Adrenal gland (tissue), 12 donors: ENCODE measurements around the gene HMMR. TPM values are rescaled to one million over a fixed set of nuclear protein-coding genes. Genes with fewer than 3 reads are reported as not detected.

ENCODE experiments used
- DNase-seq, 7 donors: peaks; one replicate each; pipeline ENCODE4 v3.0.0-alpha.2; 2019 to 2020
- H3K27ac ChIP-seq, 5 donors: fragments of 200-600 bp; sonication (generic) in 4 of 5; 1 replicate in 3 of 5; 2 replicates in 2 of 5; pipeline versions ENCODE4 v1.5.1 to v1.8.0; 2016 to 2020; ENCODE audit warnings: mild to moderate bottlenecking in 1 of 5
- H3K27me3 ChIP-seq: fragments of 200-600 bp; 2 replicates; pipeline ENCODE4 v1.8.0; 2021
- H3K36me3 ChIP-seq, 2 donors: fragments of 200-600 bp; replicated peaks in 1 of 2; 1 replicate in 1 of 2; 2 replicates in 1 of 2; pipeline versions ENCODE4 v1.5.1 to v1.8.0; 2018 to 2022
- H3K4me1 ChIP-seq, 2 donors: fragments of 200-600 bp; replicated peaks in 1 of 2; 1 replicate in 1 of 2; 2 replicates in 1 of 2; pipeline versions ENCODE4 v1.5.1 to v1.8.0; 2018 to 2021
- H3K4me3 ChIP-seq, 4 donors: fragments of 200-600 bp; sonication (generic) in 3 of 4; one replicate each; pipeline ENCODE4 v1.5.1; 2016 to 2018
- H3K9me3 ChIP-seq, 3 donors: fragments of 200-600 bp; sonication (generic) in 1 of 3; replicated peaks in 1 of 3; 1 replicate in 2 of 3; 2 replicates in 1 of 3; pipeline versions ENCODE4 v1.5.1 to v1.8.0; 2016 to 2021
- POLR2A ChIP-seq, 2 donors: fragments of 450-650 bp; IDR thresholded peaks; one replicate each; pipeline ENCODE4 v1.6.1; 2017; ENCODE audit warnings: antibody characterized with exemption in 2 of 2, mild to moderate bottlenecking in 2 of 2, moderate library complexity in 1 of 2
- WGBS, 4 donors: extraction: QIAGEN DNeasy Blood & Tissue Kit in 2 of 4; methylation state at CpG; one replicate each; pipeline versions ENCODE4 v1.1.5 to v1.1.7; 2013 to 2017; 5-methylcytosine and 5-hydroxymethylcytosine counted together
- intact Hi-C, 2 donors: fragments of 100-400 bp; cut with DNase I; formaldehyde crosslinking; loops; one replicate each; pipeline versions ENCODE4 v1.14.1 to v1.15.0; 2022 to 2023
- polyA plus RNA-seq, 3 donors: library from polyadenylated mRNA; stranded (reverse); fragments of 200-250 nt in 2 of 3; fragments of 350-450 nt in 1 of 3; fragmentation: Illumina TruSeq in 1 of 3; extraction: RNeasy Lipid Tissue Mini Kit (QIAGEN cat#74804) in 1 of 3; gene quantifications; one replicate each; pipeline ENCODE4 v1.2.3, GENCODE V29; 2013 to 2014
- total RNA-seq, 9 donors: library from RNA; depleted of rRNA in 4 of 9; stranded (reverse); fragments of >200 nt in 4 of 9; fragments of 120-200 nt in 1 of 9; fragmentation: NEBNext Ultra II Directional in 1 of 9; extraction: Animal tissue kit (Norgen Biotek cat#: 25700) in 1 of 9; gene quantifications; one replicate each; pipeline versions ENCODE4 v1.1.0 to v1.2.4, GENCODE V29; 2013 to 2023
- TF ChIP-seq, protein P1 (sequence below), 6 experiments: fragments of 450-650 bp in 4 of 6; fragments of 200-600 bp in 2 of 6; sonication (generic) in 1 of 6; IDR thresholded peaks; 1 replicate in 5 of 6; 2 replicates in 1 of 6; pipeline versions ENCODE4 v1.5.1 to v1.8.0; 2016 to 2021; ENCODE audit warnings: antibody characterized with exemption in 6 of 6, mild to moderate bottlenecking in 2 of 6, moderate library complexity in 1 of 6
- donor health status: healthy with polysubstance abuse.
- donor health status: Bipolar disorder and iron deficiency.
- donor health status: DM: yes; HTN: yes; CAD: no.
- donor health status: DM: no; HTN: no; CAD: no.
- donor health status: DM: no; HTN: no; CAD: no.
- donor health status: DM: yes; HTN: yes; CAD: no.

HMMR gene
- total and polyA plus RNA-seq, 12 donors, result 0.24 to 10.3 (median 1.5) TPM; not detected in 1

DNA sequence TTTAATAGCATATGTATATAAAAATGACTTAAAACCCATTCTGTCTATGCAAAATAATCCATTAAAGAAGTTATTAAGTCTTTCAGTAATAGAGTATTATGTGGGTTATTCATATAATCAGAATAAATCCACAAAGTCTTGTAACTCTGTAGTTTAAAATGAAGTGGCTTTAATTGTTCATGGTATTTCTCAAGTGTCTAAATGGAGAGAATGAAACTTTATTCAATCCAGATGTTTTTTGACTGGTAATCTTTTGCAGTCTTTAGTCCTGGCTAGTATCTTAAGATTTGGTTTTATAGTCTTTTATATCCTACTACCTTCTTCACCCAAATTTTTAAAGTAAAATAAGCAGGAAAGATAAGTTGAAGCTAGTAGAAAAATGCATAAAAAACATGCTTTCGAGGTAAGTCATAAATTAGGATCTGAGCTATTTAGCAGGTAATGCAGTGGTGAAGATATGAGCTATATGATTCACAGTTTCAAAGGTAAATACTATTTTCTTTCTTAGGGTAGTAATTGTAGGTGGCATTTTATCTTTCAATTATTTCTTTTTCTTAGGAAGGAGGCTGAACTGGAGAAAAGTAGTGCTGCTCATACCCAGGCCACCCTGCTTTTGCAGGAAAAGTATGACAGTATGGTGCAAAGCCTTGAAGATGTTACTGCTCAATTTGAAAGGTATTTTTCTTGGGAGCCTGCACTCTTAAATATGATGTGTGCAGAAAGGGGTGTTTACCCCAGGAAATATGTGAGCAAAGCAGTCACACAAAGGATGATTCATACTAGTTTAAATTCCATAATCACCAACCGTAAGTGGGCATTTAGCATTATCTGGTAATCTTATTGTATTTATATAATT, 17.9 kb downstream of the HMMR start:
- TF ChIP-seq, protein P1, sequence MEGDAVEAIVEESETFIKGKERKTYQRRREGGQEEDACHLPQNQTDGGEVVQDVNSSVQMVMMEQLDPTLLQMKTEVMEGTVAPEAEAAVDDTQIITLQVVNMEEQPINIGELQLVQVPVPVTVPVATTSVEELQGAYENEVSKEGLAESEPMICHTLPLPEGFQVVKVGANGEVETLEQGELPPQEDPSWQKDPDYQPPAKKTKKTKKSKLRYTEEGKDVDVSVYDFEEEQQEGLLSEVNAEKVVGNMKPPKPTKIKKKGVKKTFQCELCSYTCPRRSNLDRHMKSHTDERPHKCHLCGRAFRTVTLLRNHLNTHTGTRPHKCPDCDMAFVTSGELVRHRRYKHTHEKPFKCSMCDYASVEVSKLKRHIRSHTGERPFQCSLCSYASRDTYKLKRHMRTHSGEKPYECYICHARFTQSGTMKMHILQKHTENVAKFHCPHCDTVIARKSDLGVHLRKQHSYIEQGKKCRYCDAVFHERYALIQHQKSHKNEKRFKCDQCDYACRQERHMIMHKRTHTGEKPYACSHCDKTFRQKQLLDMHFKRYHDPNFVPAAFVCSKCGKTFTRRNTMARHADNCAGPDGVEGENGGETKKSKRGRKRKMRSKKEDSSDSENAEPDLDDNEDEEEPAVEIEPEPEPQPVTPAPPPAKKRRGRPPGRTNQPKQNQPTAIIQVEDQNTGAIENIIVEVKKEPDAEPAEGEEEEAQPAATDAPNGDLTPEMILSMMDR (IDR thresholded peaks at IDR 0.05), result no peak
- no peak for TF ChIP-seq POLR2A (IDR thresholded peaks at IDR 0.05)

GRCh38 chr5:163478982-163479271, 18.5 kb downstream of the HMMR start:
- no peak for DNase-seq
- Histone ChIP-seq H3K27ac (no peak overlapping the region), H3K27me3 (no peaks in the 10 kb centered on the region), H3K4me3 (no peak overlapping the region), H3K9me3 (peaks cover 0 to 4% (median 0%) of the 10 kb centered on the region in 3 donors), H3K36me3 (no peaks in the 10 kb centered on the region), H3K4me1 (no peaks in the 10 kb centered on the region)
- TF ChIP-seq POLR2A (IDR thresholded peaks at IDR 0.05), result no peak
- TF ChIP-seq, protein P1 (IDR thresholded peaks at IDR 0.05), result no peak
- WGBS, 4 donors, result 94 to 100% (median 100%) methylated on average over 1 of the region's 1 CpG
- intact Hi-C loops, result no loop called here

More for the DNA sequence above, 17.9 kb downstream of the HMMR start:
- Histone ChIP-seq H3K4me1 (no peaks in the 10 kb centered on the region), H3K27me3 (no peaks in the 10 kb centered on the region), H3K4me3 (no peak overlapping the region), H3K9me3 (peaks cover 0 to 4% (median 0%) of the 10 kb centered on the region in 3 donors), H3K27ac (no peak overlapping the region), H3K36me3 (no peaks in the 10 kb centered on the region)
- no peak for DNase-seq
- intact Hi-C loops, result no loop called here
- 92 to 97% (median 95%) methylated on average over 2 of the region's 2 CpGs for WGBS, 4 donors

- Histone ChIP-seq H3K9me3 (no peaks in the 10 kb centered on the region), H3K36me3 (no peaks in the 10 kb centered on the region), H3K4me3 (no peak overlapping the region), H3K27ac (no peak overlapping the region), H3K27me3 (no peaks in the 10 kb centered on the region), H3K4me1 (no peaks in the 10 kb centered on the region)
- intact Hi-C loops, result loop anchor here in 1 of 2 donors (5.0 kb wide), 1 partner anchor 638 kb away; no protein-coding TSS in a partner anchor
- 75 to 96% (median 87%) methylated on average over 5 to 6 of the region's 6 CpGs for WGBS, 4 donors
- DNase-seq, result no peak
- TF ChIP-seq POLR2A (IDR thresholded peaks at IDR 0.05), result no peak
Measured at GRCh38 chr5:163489055-163489744, 28.8 kb downstream of the HMMR start.

DNA sequence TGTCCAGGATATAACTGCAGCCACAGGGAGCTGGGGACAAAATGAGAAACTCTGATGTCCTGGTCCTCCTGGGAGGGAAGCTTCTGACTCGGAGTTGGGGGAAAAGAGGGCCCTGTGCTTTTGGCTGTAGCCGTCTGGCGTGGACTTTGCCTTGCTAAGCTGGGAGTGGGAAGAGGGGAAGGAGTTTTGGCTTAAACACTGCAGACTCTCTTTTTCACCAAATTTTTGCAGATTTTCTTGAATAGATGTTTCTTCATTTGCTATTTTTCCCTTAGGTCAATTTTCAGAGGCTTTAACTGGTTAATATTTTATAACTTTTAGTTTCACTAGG, 29.3 kb downstream of the HMMR start:
- H3K36me3 ChIP-seq, result no peaks in the 10 kb centered on the region
- WGBS, 4 donors, result 92 to 100% (median 96%) methylated on average over 3 of the region's 3 CpGs
- TF ChIP-seq, protein P1 (IDR thresholded peaks at IDR 0.05), result no peak
- TF ChIP-seq POLR2A (IDR thresholded peaks at IDR 0.05), result no peak
- no peak overlapping the region for H3K27ac ChIP-seq
- H3K27me3 ChIP-seq, result no peaks in the 10 kb centered on the region
- DNase-seq, result no peak
- no peaks in the 10 kb centered on the region for H3K4me1 ChIP-seq
- H3K9me3 ChIP-seq, result no peaks in the 10 kb centered on the region
- no peak overlapping the region for H3K4me3 ChIP-seq
- intact Hi-C loops, result loop anchor here in 1 of 2 donors (5.0 kb wide), 1 partner anchor 638 kb away; no protein-coding TSS in a partner anchor
